Fibroblast of lung (primary cell): ENCODE measurements around the gene WDR45B.

ENCODE experiments used
- EZH2 ChIP-seq: IDR thresholded peaks from 2 replicates; pipeline ENCODE4 v1.5.1; 2012; ENCODE audit warnings: low read length, control low read depth, mild to moderate bottlenecking; ENCODE audit errors: missing control alignments
- TF ChIP-seq, protein P1 (sequence below), 2 donors: IDR thresholded peaks in 1 of 2; conservative IDR thresholded peaks in 1 of 2; 1 replicate in 1 of 2; 2 replicates in 1 of 2; pipeline ENCODE4 v1.5.1; 2011 to 2012; ENCODE audit warnings: low read length in 2 of 2, control low read depth in 1 of 2, inconsistent platforms in 1 of 2, low read depth in 1 of 2, mild to moderate bottlenecking in 1 of 2

GRCh38 chr17:82598256-82599119, 49.8 kb downstream of the WDR45B start:
- TF ChIP-seq, protein P1, sequence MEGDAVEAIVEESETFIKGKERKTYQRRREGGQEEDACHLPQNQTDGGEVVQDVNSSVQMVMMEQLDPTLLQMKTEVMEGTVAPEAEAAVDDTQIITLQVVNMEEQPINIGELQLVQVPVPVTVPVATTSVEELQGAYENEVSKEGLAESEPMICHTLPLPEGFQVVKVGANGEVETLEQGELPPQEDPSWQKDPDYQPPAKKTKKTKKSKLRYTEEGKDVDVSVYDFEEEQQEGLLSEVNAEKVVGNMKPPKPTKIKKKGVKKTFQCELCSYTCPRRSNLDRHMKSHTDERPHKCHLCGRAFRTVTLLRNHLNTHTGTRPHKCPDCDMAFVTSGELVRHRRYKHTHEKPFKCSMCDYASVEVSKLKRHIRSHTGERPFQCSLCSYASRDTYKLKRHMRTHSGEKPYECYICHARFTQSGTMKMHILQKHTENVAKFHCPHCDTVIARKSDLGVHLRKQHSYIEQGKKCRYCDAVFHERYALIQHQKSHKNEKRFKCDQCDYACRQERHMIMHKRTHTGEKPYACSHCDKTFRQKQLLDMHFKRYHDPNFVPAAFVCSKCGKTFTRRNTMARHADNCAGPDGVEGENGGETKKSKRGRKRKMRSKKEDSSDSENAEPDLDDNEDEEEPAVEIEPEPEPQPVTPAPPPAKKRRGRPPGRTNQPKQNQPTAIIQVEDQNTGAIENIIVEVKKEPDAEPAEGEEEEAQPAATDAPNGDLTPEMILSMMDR (conservative IDR thresholded peaks at IDR 0.05 in 1 of 2, IDR thresholded peaks at IDR 0.05 in 1 of 2; ENCODE audit: low read depth in 1 of 2, low read length in 2 of 2) = no peak
- no peak for TF ChIP-seq EZH2
